ENCODE measurements around the gene GPD1. TPM values are rescaled to one million over a fixed set of nuclear protein-coding genes. Genes with fewer than 3 reads are reported as not detected.

GPD1 gene
- under 1 TPM; 0.36 to 0.47 TPM for total RNA-seq

DNA sequence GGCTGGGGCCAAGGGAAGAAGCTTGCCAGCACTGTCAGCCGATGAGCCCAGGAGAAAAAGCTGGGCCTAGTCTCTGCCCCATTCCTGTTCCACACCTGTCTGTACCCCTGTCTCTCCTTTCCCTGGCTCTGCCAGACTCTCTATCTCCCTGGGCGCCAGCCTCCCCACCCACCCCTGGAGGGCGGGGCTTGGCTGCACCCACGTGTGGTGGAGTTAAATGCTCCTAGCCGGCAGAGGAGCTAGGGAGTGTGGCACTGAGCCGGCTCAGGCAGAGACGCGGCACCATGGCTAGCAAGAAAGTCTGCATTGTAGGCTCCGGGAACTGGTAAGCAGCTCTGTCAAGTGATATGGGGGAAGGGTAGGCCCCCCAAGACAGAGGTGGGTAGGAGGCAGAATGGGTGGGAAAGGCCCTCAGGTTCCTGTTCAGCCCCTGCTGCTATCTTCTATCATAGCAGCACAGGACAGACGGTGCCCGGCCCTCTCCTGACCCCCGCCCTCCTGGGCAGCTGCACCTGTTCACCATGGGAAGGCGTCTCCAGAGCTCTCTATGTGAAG lies at the start of gene GPD1:
GPD1 (plus strand) TSS at position 242 of the 555 bp plus-strand sequence; CDS start at position 285, 43 bp downstream.
- CTCF ChIA-PET = interaction anchor here (0.8 to 4.0 kb wide), 6 partner anchors 7 to 210 kb away, joined by 3 to 24 read pairs (median 6); partner anchors contain the start of gene COX14
- Mint-ChIP-seq H3K27ac (no peak within 1 kb of the TSS), H3K27me3 (ENCODE audit: low read depth) (no peaks in the 10 kb centered on the region), H3K4me3 (no peak within 1 kb of the TSS), H3K9me3 (no peaks in the 10 kb centered on the region), H3K36me3 (ENCODE audit: low read depth) (peaks cover 3% of the 10 kb centered on the region), H3K4me1 (ENCODE audit: low read depth) (peaks cover 2% of the 10 kb centered on the region)
- intact Hi-C loops (cut with micrococcal nuclease) = no loop called here
- DNase-seq = no peak

DNA sequence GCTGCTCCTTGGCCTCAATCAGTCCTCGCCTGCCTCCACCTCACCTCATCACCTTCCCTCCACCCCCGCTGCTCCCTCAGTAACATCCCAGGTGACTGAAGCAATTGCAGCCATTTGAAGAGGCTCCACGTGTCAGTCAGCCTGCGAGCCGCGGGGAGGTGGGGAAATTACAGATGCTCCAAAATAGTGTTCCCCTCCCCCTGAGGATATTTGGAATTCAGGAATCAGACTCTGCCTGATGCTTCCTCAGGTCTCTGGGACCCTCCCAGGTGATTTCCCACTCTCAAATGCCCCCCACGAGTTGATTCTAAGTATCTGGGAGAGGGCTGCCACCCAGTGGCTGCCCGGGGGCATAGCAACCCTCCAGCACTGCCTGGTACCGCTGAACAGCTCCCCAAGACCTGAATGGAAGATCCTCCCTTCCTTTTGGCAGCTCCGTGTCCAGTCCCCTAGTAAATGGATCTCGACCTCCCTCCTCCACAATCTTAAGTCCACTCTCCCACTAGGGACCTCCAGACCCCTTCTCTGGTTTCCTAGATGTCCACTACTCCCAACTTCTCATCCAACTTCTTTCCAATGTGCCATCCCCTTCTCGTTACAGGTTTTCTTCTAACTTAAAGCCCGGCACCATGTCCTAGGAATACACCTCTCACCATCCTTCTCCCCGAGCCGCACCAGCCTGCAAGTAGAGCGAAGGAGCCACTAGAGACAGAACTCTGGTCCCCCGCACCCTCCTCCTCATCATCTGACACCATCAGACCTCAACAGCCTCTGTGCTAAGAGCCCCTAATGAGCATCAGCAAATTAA lies 47.8 kb upstream of the GPD1 start:
- H3K9me3 Mint-ChIP-seq = no peaks in the 10 kb centered on the region

DNA sequence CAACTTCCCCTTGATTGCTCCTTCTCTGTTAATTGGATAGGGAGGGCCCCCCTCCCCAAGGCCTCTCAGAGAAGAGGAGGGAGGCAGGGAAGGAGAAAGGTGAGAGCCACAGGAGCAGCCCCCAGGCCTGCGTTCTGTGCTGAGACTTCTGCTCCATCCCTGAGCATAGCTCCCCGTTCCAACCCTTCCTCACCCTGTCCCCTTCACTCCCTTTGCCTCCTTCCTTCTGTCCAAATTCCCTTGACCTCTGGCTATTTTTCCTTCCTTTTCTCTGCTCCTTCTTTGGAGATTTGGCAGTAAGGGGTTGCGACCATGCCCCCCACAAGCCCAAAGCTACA lies 47.2 kb upstream of the GPD1 start:
- no peaks in the 10 kb centered on the region for H3K9me3 Mint-ChIP-seq
- peaks cover 37% of the 10 kb centered on the region for H3K27me3 Mint-ChIP-seq (ENCODE audit: low read depth)
- H3K27ac Mint-ChIP-seq = no peak overlapping the region
- peaks cover 33% of the 10 kb centered on the region for H3K4me1 Mint-ChIP-seq (ENCODE audit: low read depth)
- intact Hi-C loops (cut with micrococcal nuclease) = loop anchor here (1.0 to 5.0 kb wide), 6 partner anchors 14 to 279 kb away; partner anchors contain the start of gene RACGAP1
- peak overlapping the region; percentile 84 for H3K4me3 Mint-ChIP-seq
- no peaks in the 10 kb centered on the region for H3K36me3 Mint-ChIP-seq (ENCODE audit: low read depth)
- no peak for DNase-seq
- CTCF ChIA-PET = interaction anchor here (0.6 to 11.1 kb wide), 24 partner anchors 9 to 279 kb away, joined by 3 to 182 read pairs (median 6); partner anchors contain the start of genes COX14 and RACGAP1

More for the DNA sequence above, 47.8 kb upstream of the GPD1 start:
- H3K27me3 Mint-ChIP-seq (ENCODE audit: low read depth) = peaks cover 41% of the 10 kb centered on the region
- DNase-seq = peak; percentile 70
- intact Hi-C loops (cut with micrococcal nuclease) = loop anchor here (1.0 to 5.0 kb wide), 6 partner anchors 14 to 279 kb away; partner anchors contain the start of gene RACGAP1
- H3K4me1 Mint-ChIP-seq (ENCODE audit: low read depth) = peaks cover 33% of the 10 kb centered on the region
- H3K27ac Mint-ChIP-seq = no peak overlapping the region
- CTCF ChIA-PET = interaction anchor here (0.6 to 11.1 kb wide), 31 partner anchors 8 to 278 kb away, joined by 3 to 182 read pairs (median 5); partner anchors contain the start of genes COX14, RACGAP1 and SMARCD1
- peak overlapping the region; percentile 39 for H3K4me3 Mint-ChIP-seq
- no peaks in the 10 kb centered on the region for H3K36me3 Mint-ChIP-seq (ENCODE audit: low read depth)

DNA sequence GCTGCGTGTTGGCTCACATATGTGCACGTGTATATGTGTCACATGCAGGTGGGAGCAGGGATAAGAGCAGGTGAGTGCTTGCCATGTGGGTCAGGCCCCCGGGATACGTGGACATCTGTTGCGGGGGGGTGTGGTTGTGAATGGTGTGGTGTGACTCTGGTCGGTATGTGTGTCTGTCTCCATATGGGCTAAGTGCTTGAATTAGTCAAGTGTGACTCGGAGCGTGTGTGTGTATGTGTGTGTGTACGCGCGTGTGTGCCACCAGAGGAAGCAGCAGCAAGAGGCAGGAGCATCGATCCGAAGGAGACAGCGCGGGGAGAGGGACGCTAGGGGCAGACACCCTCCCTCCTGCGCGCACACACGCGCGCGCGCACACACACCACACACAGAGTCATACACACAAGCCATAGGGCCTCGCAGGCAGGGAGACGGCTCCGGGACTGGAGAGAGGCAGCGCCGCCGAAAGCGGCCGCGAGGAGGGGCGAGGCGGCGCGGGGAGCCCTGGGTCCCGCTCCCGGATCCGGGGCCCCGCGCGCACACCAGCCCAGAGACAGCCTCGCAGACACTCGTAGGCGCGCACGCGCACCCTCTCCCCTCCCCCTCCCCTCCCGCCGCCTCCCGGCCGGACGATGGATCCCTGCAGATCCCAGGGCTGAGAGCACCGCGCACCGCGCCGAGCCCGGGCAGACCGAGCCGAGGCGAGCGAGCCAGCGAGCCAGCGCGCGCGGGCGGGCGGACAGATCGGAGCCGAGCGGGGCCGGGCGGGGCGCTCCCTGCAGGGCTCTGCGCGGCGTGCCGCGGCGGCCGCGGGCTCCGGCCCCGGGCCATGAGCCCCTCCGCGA lies 46.6 kb upstream of the GPD1 start, which contains the start of gene ASIC1:
ASIC1 (plus strand) TSS at position 597 of the 842 bp plus-strand sequence. CDS start 1,171 bp downstream, outside the sequence.
- intact Hi-C loops (cut with micrococcal nuclease) = loop anchor here (1.0 to 5.0 kb wide), 6 partner anchors 13 to 280 kb away; partner anchors contain the start of gene RACGAP1
- no peak within 1 kb of the TSS for H3K27ac Mint-ChIP-seq
- peaks cover 33% of the 10 kb centered on the region for H3K4me1 Mint-ChIP-seq (ENCODE audit: low read depth)

DNA sequence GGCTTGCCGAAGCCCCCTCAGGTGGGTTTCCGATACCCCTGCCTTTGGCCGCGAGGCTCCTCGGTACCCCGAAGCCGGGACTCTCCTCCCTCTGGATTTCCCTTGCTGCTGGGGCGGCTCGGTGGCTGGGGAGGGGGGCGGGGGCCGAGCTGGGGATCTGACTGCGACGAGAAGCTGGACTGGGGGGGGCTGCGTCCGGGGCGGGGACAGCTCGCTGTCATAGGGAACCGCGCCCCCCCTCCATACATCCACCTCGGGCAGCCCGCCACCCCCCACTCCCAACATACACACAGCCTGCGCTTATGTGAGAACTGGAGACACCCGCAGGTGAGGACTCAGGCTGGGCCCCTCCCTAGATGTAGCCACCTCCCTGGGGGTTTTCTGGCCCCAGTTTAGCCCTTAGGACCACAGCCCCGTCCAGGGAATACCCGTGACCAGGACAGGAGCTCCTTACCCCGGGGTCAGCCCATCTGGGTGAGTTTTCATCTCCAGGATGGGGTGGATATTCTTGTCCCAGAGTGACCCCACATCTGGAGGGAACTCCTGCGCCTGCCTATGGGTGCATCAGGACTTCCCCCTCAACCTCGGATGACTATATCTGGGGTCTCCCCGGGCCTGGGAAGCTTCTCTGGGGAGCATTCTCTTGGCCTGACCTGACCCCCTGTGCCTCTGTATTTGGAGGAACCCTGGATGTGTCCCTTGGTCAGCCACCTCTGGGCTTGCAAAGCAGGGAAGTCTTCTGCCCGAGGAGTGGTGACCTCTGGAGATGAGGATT lies 45.7 kb upstream of the GPD1 start:
- H3K36me3 Mint-ChIP-seq (ENCODE audit: low read depth) = no peaks in the 10 kb centered on the region
- H3K27me3 Mint-ChIP-seq (ENCODE audit: low read depth) = peaks cover 22% of the 10 kb centered on the region
- CTCF ChIA-PET = interaction anchor here (2.0 to 11.1 kb wide), 4 partner anchors 12 to 91 kb away, joined by 10 to 182 read pairs (median 35); partner anchors contain the start of gene COX14
- DNase-seq = no peak
- peak overlapping the region; percentile 48 for H3K4me3 Mint-ChIP-seq
- H3K9me3 Mint-ChIP-seq = no peaks in the 10 kb centered on the region
- H3K27ac Mint-ChIP-seq = no peak overlapping the region
- peaks cover 33% of the 10 kb centered on the region for H3K4me1 Mint-ChIP-seq (ENCODE audit: low read depth)
- intact Hi-C loops (cut with micrococcal nuclease) = loop anchor here (5.0 kb wide), 1 partner anchor 281 kb away; no protein-coding TSS in a partner anchor

More for the DNA sequence above, 46.6 kb upstream of the GPD1 start, which contains the start of gene ASIC1:
- CTCF ChIA-PET = interaction anchor here (0.9 to 11.1 kb wide), 11 partner anchors 12 to 280 kb away, joined by 3 to 182 read pairs (median 9); partner anchors contain the start of gene COX14
- no peaks in the 10 kb centered on the region for H3K36me3 Mint-ChIP-seq (ENCODE audit: low read depth)
- peak within 1 kb of the TSS; percentile 84 for H3K4me3 Mint-ChIP-seq
- H3K27me3 Mint-ChIP-seq (ENCODE audit: low read depth) = peaks cover 31% of the 10 kb centered on the region
- no peaks in the 10 kb centered on the region for H3K9me3 Mint-ChIP-seq
- peak; percentile 63 for DNase-seq

DNA sequence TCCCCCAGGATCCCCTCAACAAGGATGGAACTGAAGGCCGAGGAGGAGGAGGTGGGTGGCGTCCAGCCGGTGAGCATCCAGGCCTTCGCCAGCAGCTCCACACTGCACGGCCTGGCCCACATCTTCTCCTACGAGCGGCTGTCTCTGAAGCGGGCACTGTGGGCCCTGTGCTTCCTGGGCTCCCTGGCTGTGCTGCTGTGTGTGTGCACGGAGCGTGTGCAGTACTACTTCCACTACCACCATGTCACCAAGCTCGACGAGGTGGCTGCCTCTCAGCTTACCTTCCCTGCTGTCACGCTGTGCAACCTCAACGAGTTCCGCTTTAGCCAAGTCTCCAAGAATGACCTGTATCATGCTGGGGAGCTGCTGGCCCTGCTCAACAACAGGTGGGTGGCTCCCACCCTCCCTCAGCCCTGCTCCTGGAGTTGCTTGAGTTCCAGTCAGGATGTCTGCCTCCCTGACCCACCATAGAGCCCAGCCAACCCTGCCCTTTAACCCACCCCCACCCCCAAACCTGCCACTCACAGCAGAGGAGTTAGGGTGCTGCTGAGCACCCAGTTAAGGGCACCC lies 45.0 kb upstream of the GPD1 start:
- H3K27me3 Mint-ChIP-seq (ENCODE audit: low read depth) = peaks cover 22% of the 10 kb centered on the region
- intact Hi-C loops (cut with micrococcal nuclease) = loop anchor here (5.0 kb wide), 1 partner anchor 282 kb away; no protein-coding TSS in a partner anchor
- DNase-seq = no peak
- H3K4me1 Mint-ChIP-seq (ENCODE audit: low read depth) = peaks cover 33% of the 10 kb centered on the region
- no peak overlapping the region for H3K27ac Mint-ChIP-seq
- peak overlapping the region; percentile 43 for H3K4me3 Mint-ChIP-seq
- CTCF ChIA-PET = interaction anchor here (0.7 to 11.1 kb wide), 5 partner anchors 11 to 91 kb away, joined by 3 to 182 read pairs (median 19); partner anchors contain the start of gene COX14
- H3K9me3 Mint-ChIP-seq = no peaks in the 10 kb centered on the region
- H3K36me3 Mint-ChIP-seq (ENCODE audit: low read depth) = no peaks in the 10 kb centered on the region

DNA sequence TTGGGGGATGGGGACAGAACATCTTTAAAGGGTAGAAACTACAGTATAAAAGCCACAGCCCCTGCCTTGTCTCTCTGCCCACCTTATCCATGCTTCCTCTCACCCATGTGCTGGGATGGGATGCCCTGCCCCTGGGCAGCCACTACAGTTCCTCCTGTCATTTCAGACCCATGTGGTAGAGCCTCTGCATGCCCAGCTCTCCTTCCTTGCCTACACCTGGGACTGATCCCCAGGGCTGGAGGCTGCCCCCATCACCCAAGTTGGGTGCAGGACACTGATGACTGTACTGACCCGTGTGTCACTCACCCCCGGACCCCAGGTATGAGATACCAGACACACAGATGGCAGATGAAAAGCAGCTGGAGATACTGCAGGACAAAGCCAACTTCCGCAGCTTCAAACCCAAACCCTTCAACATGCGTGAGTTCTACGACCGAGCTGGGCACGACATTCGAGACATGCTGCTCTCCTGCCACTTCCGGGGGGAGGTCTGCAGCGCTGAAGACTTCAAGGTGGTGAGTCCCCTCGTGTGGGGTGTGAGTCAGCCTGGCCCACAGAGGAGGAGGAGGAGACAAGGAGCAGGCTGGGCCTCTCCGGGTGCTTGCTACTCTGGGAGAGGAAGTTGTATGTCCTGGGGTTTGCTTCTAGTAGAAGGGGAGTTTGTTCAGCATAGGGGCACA lies 44.2 kb upstream of the GPD1 start:
- CTCF ChIA-PET = interaction anchor here (0.6 to 11.1 kb wide), 7 partner anchors 10 to 248 kb away, joined by 3 to 182 read pairs (median 10); partner anchors contain the start of gene COX14
- intact Hi-C loops (cut with micrococcal nuclease) = loop anchor here (5.0 kb wide), 1 partner anchor 282 kb away; no protein-coding TSS in a partner anchor
- peak overlapping the region; percentile 28 for H3K4me3 Mint-ChIP-seq
- H3K4me1 Mint-ChIP-seq (ENCODE audit: low read depth) = peaks cover 33% of the 10 kb centered on the region
- no peaks in the 10 kb centered on the region for H3K9me3 Mint-ChIP-seq
- peak overlapping the region; percentile 54 for H3K27ac Mint-ChIP-seq
- DNase-seq = peak; percentile 80
- H3K36me3 Mint-ChIP-seq (ENCODE audit: low read depth) = no peaks in the 10 kb centered on the region
- peaks cover 22% of the 10 kb centered on the region for H3K27me3 Mint-ChIP-seq (ENCODE audit: low read depth)

- Mint-ChIP-seq H3K4me1 (ENCODE audit: low read depth) (peaks cover 33% of the 10 kb centered on the region), H3K9me3 (no peaks in the 10 kb centered on the region), H3K36me3 (ENCODE audit: low read depth) (no peaks in the 10 kb centered on the region), H3K27me3 (ENCODE audit: low read depth) (peaks cover 22% of the 10 kb centered on the region), H3K4me3 (no peak overlapping the region), H3K27ac (peak overlapping the region; percentile 54)
- no peak for DNase-seq
- intact Hi-C loops (cut with micrococcal nuclease) = no loop called here
- CTCF ChIA-PET = interaction anchor here (0.6 to 11.1 kb wide), 5 partner anchors 9 to 249 kb away, joined by 3 to 182 read pairs (median 19); no protein-coding TSS in a partner anchor
These were observed 43.7 kb upstream of the GPD1 start for GRCh38 chr12:50060120-50060468.

DNA sequence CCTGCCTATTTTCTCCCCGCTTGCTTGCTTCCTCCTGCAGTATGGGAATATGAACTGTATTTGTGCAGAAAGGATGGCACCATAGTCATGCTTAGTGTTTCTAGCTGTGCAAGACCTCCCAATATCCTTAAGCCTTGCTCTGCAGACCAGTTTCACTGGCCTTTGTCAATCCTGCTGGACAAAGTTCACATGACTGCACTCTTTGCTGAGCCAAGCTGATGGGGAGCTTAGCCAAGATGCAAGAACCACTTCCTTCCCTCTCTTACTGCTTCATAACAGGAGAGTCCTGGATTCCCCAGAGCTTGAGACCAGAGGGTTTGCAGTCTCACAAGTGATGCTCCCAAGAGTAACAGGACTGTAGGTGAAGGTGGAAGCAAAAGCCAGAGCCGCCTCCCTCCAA lies 42.6 kb upstream of the GPD1 start:
- intact Hi-C loops (cut with micrococcal nuclease) = no loop called here
- no peak for DNase-seq
- Mint-ChIP-seq H3K9me3 (no peaks in the 10 kb centered on the region), H3K27ac (no peak overlapping the region), H3K36me3 (ENCODE audit: low read depth) (no peaks in the 10 kb centered on the region), H3K4me1 (ENCODE audit: low read depth) (peaks cover 26% of the 10 kb centered on the region), H3K4me3 (no peak overlapping the region), H3K27me3 (ENCODE audit: low read depth) (peaks cover 19% of the 10 kb centered on the region)
- CTCF ChIA-PET = interaction anchor here (0.6 to 5.7 kb wide), 6 partner anchors 8 to 174 kb away, joined by 3 to 51 read pairs (median 5); no protein-coding TSS in a partner anchor

All from activated naive CD4-positive, alpha-beta T cell treated with anti-CD3 and anti-CD28 coated beads for 36 hours (primary cell).